Mucosa of descending colon (tissue), 3 donors: ENCODE data around the gene ITSN1. TPM values are rescaled to one million over a fixed set of nuclear protein-coding genes. Genes with fewer than 3 reads are reported as not detected.
"Not testable (repeated sequence)": the region's sequence is repeated elsewhere in the genome, so short reads cannot be mapped to it uniquely, and the experiment has no call there.

Source experiments
- ATAC-seq: fragments of 200-7000 bp; cut with Tn5 transposase; one replicate; pipeline ENCODE4 v1.9.1; 2020; ENCODE audit warnings: mild to moderate bottlenecking, moderate library complexity
- DNase-seq, 3 donors: peaks; one replicate each; pipeline ENCODE4 v3.0.0-alpha.2; 2020
- H3K36me3 ChIP-seq: fragments of 200-600 bp; one replicate; pipeline ENCODE4 v1.8.0; 2021; ENCODE audit warnings: low read depth, mild to moderate bottlenecking
- H3K4me1 ChIP-seq: fragments of 200-600 bp; one replicate; pipeline ENCODE4 v1.8.0; 2021; ENCODE audit warnings: low read depth, mild to moderate bottlenecking
- H3K4me3 ChIP-seq: fragments of 200-600 bp; one replicate; pipeline ENCODE4 v1.8.0; 2021; ENCODE audit warnings: mild to moderate bottlenecking
- H3K9me3 ChIP-seq: fragments of 200-600 bp; one replicate; pipeline ENCODE4 v1.8.0; 2021; ENCODE audit warnings: mild to moderate bottlenecking
- CTCF ChIP-seq: fragments of 200-600 bp; IDR thresholded peaks from one replicate; pipeline ENCODE4 v1.8.0; 2022; ENCODE audit warnings: antibody characterized with exemption, mild to moderate bottlenecking
- intact Hi-C, 2 donors: fragments of 100-400 bp; cut with DNase I in 1 of 2; cut with micrococcal nuclease in 1 of 2; formaldehyde crosslinking; loops; one replicate each; pipeline versions ENCODE4 v1.11.0 to v1.11.1; 2022; cut with DNase I, micrococcal nuclease
- total RNA-seq, 3 donors: library from RNA; stranded (reverse); fragmentation: NEBNext Ultra II Directional in 2 of 3; extraction: Animal tissue kit (Norgen Biotek cat#: 25700) in 2 of 3; gene quantifications; one replicate each; pipeline versions ENCODE4 v1.2.1 to v1.2.4, GENCODE V29; 2021 to 2023
- donor health status: DM: no; HTN: no; CAD: no; lungs with moderate emphysema.
- donor health status: DM: no; HTN: no; CAD: no.
- donor health status: DM: no; HTN: yes; CAD: no.

ITSN1 gene
- total RNA-seq, 3 donors from 2014 or later: 35.6 to 54.8 (median 45.3) TPM

- no peaks in the 10 kb centered on the region for H3K36me3 ChIP-seq
- ATAC-seq: no peak
- no peaks in the 10 kb centered on the region for H3K4me1 ChIP-seq
- H3K4me3 ChIP-seq: no peak overlapping the region
- peaks cover 7% of the 10 kb centered on the region for H3K9me3 ChIP-seq
- intact Hi-C loops: loop anchor here in 1 of 2 donors (10.0 kb wide), 1 partner anchor 57 kb away; no protein-coding TSS in a partner anchor
- no peak for TF ChIP-seq CTCF
- DNase-seq: no peak
These were observed 69.9 kb downstream of the ITSN1 start for GRCh38 chr21:33712022-33712803.

GRCh38 chr21:33721081-33721480 lies 78.8 kb downstream of the ITSN1 start:
- intact Hi-C loops: no loop called here

GRCh38 chr21:33729139-33729538 lies 86.8 kb downstream of the ITSN1 start:
- H3K9me3 ChIP-seq, H3K4me1 ChIP-seq, H3K36me3 ChIP-seq, ATAC-seq, intact Hi-C loops, H3K4me3 ChIP-seq, DNase-seq: not testable (repeated sequence)

More at GRCh38 chr21:33721081-33721480, 78.8 kb downstream of the ITSN1 start:
- TF ChIP-seq CTCF: no peak
- H3K36me3 ChIP-seq: no peaks in the 10 kb centered on the region
- no peaks in the 10 kb centered on the region for H3K4me1 ChIP-seq
- H3K9me3 ChIP-seq: no peaks in the 10 kb centered on the region
- DNase-seq: no peak
- ATAC-seq: no peak
- no peak overlapping the region for H3K4me3 ChIP-seq

- Histone ChIP-seq H3K36me3 (no peaks in the 10 kb centered on the region), H3K4me3 (no peak overlapping the region), H3K9me3 (no peaks in the 10 kb centered on the region), H3K4me1 (no peaks in the 10 kb centered on the region)
- ATAC-seq (no peak), DNase-seq (no peak)
- TF ChIP-seq CTCF: no peak
- intact Hi-C loops: no loop called here
These were observed 87.3 kb downstream of the ITSN1 start for GRCh38 chr21:33729641-33730040.

GRCh38 chr21:33731447-33731846 lies 89.1 kb downstream of the ITSN1 start:
- no peak overlapping the region for H3K4me3 ChIP-seq
- ATAC-seq (no peak), DNase-seq (no peak)
- no peaks in the 10 kb centered on the region for H3K4me1 ChIP-seq
- no peaks in the 10 kb centered on the region for H3K9me3 ChIP-seq
- TF ChIP-seq CTCF: no peak
- intact Hi-C loops: no loop called here
- no peaks in the 10 kb centered on the region for H3K36me3 ChIP-seq

GRCh38 chr21:33732038-33732437 lies 89.7 kb downstream of the ITSN1 start:
- Histone ChIP-seq H3K4me1 (no peaks in the 10 kb centered on the region), H3K36me3 (no peaks in the 10 kb centered on the region), H3K4me3 (no peak overlapping the region), H3K9me3 (no peaks in the 10 kb centered on the region)
- DNase-seq (no peak), ATAC-seq (no peak)
- no peak for TF ChIP-seq CTCF
- intact Hi-C loops: no loop called here
